Body of pancreas (tissue), 4 donors: Measurements from ENCODE around the gene GRIK4. TPM values are rescaled to one million over a fixed set of nuclear protein-coding genes. Genes with fewer than 3 reads are reported as not detected.

ENCODE experiments used
- ATAC-seq: fragments of 150-250 bp; one replicate; pipeline ENCODE4 v1.9.1; 2016
- DNase-seq, 4 donors: peaks; one replicate each; pipeline ENCODE4 v3.0.0-alpha.2; 2019
- H3K27ac ChIP-seq, 4 donors: fragments of 200-600 bp; sonication (generic); 1 replicate in 3 of 4; 2 replicates in 1 of 4; pipeline versions ENCODE4 v1.5.1 to v1.6.1; 2016 to 2019; ENCODE audit warnings: mild to moderate bottlenecking in 1 of 4, mixed read lengths in 1 of 4, moderate library complexity in 1 of 4
- H3K27me3 ChIP-seq, 2 donors: fragments of 200-600 bp; sonication (generic); one replicate each; pipeline ENCODE4 v1.6.0; 2016; ENCODE audit warnings: mild to moderate bottlenecking in 1 of 2
- H3K36me3 ChIP-seq, 2 donors: fragments of 200-600 bp; sonication (generic); replicated peaks in 1 of 2; 2 replicates each; pipeline ENCODE4 v1.5.1; 2016; ENCODE audit warnings: low read depth in 2 of 2; ENCODE audit not compliant: insufficient read depth in 1 of 2
- H3K4me1 ChIP-seq: fragments of 200-600 bp; sonication (generic); one replicate; pipeline ENCODE4 v1.6.0; 2016
- H3K4me3 ChIP-seq, 2 donors: fragments of 200-600 bp; sonication (generic); 1 replicate in 1 of 2; 2 replicates in 1 of 2; pipeline ENCODE4 v1.5.1; 2016 to 2019
- H3K9me3 ChIP-seq, 3 donors: fragments of 200-600 bp; sonication (generic); 1 replicate in 2 of 3; 2 replicates in 1 of 3; pipeline ENCODE4 v1.5.1; 2016
- CTCF ChIP-seq, 7 experiments: fragments of 450-650 bp in 4 of 7; fragments of 200-600 bp in 3 of 7; sonication (generic) in 3 of 7; IDR thresholded peaks; one replicate each; pipeline ENCODE4 v1.5.1; 2016 to 2019; ENCODE audit warnings: antibody characterized with exemption in 7 of 7
- POLR2A ChIP-seq, 3 donors: fragments of 450-650 bp; IDR thresholded peaks; one replicate each; pipeline ENCODE4 v1.6.1; 2016; ENCODE audit warnings: antibody characterized with exemption in 3 of 3, mild to moderate bottlenecking in 2 of 3
- WGBS, 2 donors: methylation state at CpG; one replicate each; pipeline ENCODE4 v1.1.5; 2017; 5-methylcytosine and 5-hydroxymethylcytosine counted together
- intact Hi-C: fragments of 100-400 bp; cut with DNase I; formaldehyde crosslinking; loops from one replicate; pipeline ENCODE4 v1.15.1; 2023
- total RNA-seq, 2 donors: library from RNA; depleted of rRNA; stranded (reverse); fragments of >200 nt; gene quantifications; one replicate each; pipeline ENCODE4 v1.1.0, GENCODE V29; 2016

The GRIK4 gene
- total RNA-seq, 2 donors from 2014 or later = not detected

DNA sequence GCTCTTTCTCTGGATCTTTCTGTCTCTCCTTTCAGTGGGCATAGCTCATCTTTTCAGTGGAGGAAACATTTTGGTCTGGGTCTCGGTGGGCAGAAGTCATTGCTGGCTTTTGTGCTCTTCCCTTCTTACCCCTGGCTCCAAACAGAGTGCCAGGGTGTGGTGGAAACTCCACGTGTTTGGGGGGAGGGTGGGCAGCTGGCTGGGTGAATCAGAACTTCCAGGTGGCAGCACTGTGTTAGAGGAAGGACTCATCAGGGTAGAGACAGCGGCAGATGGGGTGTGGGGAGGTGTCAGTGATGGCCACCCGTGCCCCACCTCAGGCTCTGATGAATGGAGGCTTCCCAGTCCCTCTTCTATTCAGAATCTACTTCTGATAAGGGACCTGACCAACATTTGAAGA lies 114.0 kb downstream of the GRIK4 start:
- Histone ChIP-seq H3K27me3 (no peaks in the 10 kb centered on the region), H3K4me3 (no peak overlapping the region), H3K9me3 (no peaks in the 10 kb centered on the region), H3K36me3 (no peaks in the 10 kb centered on the region), H3K4me1 (no peaks in the 10 kb centered on the region), H3K27ac (no peak overlapping the region)
- no peak for ATAC-seq
- intact Hi-C loops = no loop called here
- TF ChIP-seq POLR2A (IDR thresholded peaks at IDR 0.05) (no peak), CTCF (IDR thresholded peaks at IDR 0.05) (no peak)
- no peak for DNase-seq
- 42 to 48% methylated on average over 4 of the region's 4 CpGs for WGBS, 2 donors

DNA sequence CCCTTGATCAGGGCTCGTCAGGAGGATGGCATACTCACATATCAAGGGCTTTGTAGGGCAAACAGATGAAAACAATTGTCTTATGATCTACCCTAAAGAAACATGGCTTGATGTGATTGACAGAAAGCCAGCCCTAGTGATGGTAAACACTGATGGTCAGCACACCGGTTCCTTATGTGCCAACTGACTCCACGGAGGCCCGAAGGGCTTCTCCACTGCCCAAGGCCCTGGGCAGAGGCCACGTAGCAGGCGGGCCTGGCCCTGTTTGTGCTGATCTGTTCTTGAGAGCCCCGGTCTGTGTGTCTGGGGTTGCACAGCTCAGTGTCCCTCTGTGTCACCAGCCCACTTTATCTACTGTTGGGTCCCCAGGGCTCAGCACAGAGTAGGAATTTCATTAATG lies 115.2 kb downstream of the GRIK4 start:
- Histone ChIP-seq H3K4me3 (no peak overlapping the region), H3K9me3 (no peaks in the 10 kb centered on the region), H3K27ac (no peak overlapping the region), H3K27me3 (no peaks in the 10 kb centered on the region), H3K36me3 (no peaks in the 10 kb centered on the region), H3K4me1 (no peaks in the 10 kb centered on the region)
- 72 to 74% methylated on average over 7 of the region's 7 CpGs for WGBS, 2 donors
- no peak for TF ChIP-seq POLR2A (IDR thresholded peaks at IDR 0.05)
- TF ChIP-seq CTCF (IDR thresholded peaks at IDR 0.05) = no peak
- DNase-seq (no peak), ATAC-seq (no peak)
- intact Hi-C loops = no loop called here

- no peak for TF ChIP-seq POLR2A (IDR thresholded peaks at IDR 0.05)
- no peak for TF ChIP-seq CTCF (IDR thresholded peaks at IDR 0.05)
- 55 to 69% methylated on average over 5 to 7 of the region's 7 CpGs for WGBS, 2 donors
- intact Hi-C loops = no loop called here
These were observed 116.0 kb downstream of the GRIK4 start for GRCh38 chr11:120627327-120628163.

GRCh38 chr11:120629407-120630080 lies 118.0 kb downstream of the GRIK4 start:
- ATAC-seq = no peak
- Histone ChIP-seq H3K27me3 (no peaks in the 10 kb centered on the region), H3K27ac (no peak overlapping the region), H3K36me3 (no peaks in the 10 kb centered on the region), H3K4me3 (no peak overlapping the region), H3K4me1 (no peaks in the 10 kb centered on the region), H3K9me3 (no peaks in the 10 kb centered on the region)
- intact Hi-C loops = no loop called here
- WGBS, 2 donors = 62 to 71% methylated on average over 10 to 13 of the region's 13 CpGs
- DNase-seq = no peak
- TF ChIP-seq CTCF (IDR thresholded peaks at IDR 0.05) = no peak

More at GRCh38 chr11:120627327-120628163, 116.0 kb downstream of the GRIK4 start:
- Histone ChIP-seq H3K9me3 (no peaks in the 10 kb centered on the region), H3K4me1 (no peaks in the 10 kb centered on the region), H3K4me3 (no peak overlapping the region), H3K27ac (no peak overlapping the region), H3K36me3 (no peaks in the 10 kb centered on the region), H3K27me3 (no peaks in the 10 kb centered on the region)
- DNase-seq (no peak), ATAC-seq (no peak)
